ENCODE data around the gene RAB29.
A peak's percentile ranks its signal among the peaks of the same experiment; 100 is the strongest.
"Not testable (repeated sequence)": the region's sequence is repeated elsewhere in the genome, so short reads cannot be mapped to it uniquely, and the experiment has no call there.

Gene RAB29

GRCh38 chr1:205775015-205775716, at the start of gene RAB29:
Gene RAB29 (minus strand): TSS chr1:205775482. CDS start chr1:205774956, 526 bp downstream.
- DNase-seq (ENCODE audit: low spot score): peak; percentile 69

GRCh38 chr1:205824180-205824579, 48.9 kb upstream of the RAB29 start:
- DNase-seq (ENCODE audit: low spot score): no peak

- DNase-seq (ENCODE audit: low spot score): not testable (repeated sequence)
Measured at GRCh38 chr1:205823260-205823659, 48.0 kb upstream of the RAB29 start.

GRCh38 chr1:205822397-205822796, 47.1 kb upstream of the RAB29 start:
- DNase-seq (ENCODE audit: low spot score): no peak

- no peak for DNase-seq (ENCODE audit: low spot score)
Measured at GRCh38 chr1:205817988-205818387, 42.7 kb upstream of the RAB29 start.

- DNase-seq (ENCODE audit: low spot score): no peak
Measured at GRCh38 chr1:205817364-205817763, 42.1 kb upstream of the RAB29 start.

GRCh38 chr1:205813755-205814058, 38.4 kb upstream of the RAB29 start:
- no peak for DNase-seq (ENCODE audit: low spot score)

- peak; percentile 93 for DNase-seq (ENCODE audit: low spot score)
Measured at GRCh38 chr1:205812878-205813754, 37.8 kb upstream of the RAB29 start, which contains the start of gene SLC41A1. Gene SLC41A1 (minus strand): TSS chr1:205813198. CDS start chr1:205810441, 2,757 bp downstream.

- DNase-seq (ENCODE audit: low spot score): peak; percentile 42
Measured at GRCh38 chr1:205812271-205812877, 37.1 kb upstream of the RAB29 start.

- no peak for DNase-seq (ENCODE audit: low spot score)
Measured at GRCh38 chr1:205811660-205812059, 36.4 kb upstream of the RAB29 start.

GRCh38 chr1:205810448-205811157, 35.3 kb upstream of the RAB29 start:
- DNase-seq (ENCODE audit: low spot score): peak; percentile 44

- no peak for DNase-seq (ENCODE audit: low spot score)
Measured at GRCh38 chr1:205809942-205810345, 34.7 kb upstream of the RAB29 start.

- no peak for DNase-seq (ENCODE audit: low spot score)
Measured at GRCh38 chr1:205809469-205809868, 34.2 kb upstream of the RAB29 start.

GRCh38 chr1:205805082-205805711, 29.9 kb upstream of the RAB29 start:
- DNase-seq (ENCODE audit: low spot score): no peak

- no peak for DNase-seq (ENCODE audit: low spot score)
Measured at GRCh38 chr1:205804605-205805004, 29.3 kb upstream of the RAB29 start.

- no peak for DNase-seq (ENCODE audit: low spot score)
Measured at GRCh38 chr1:205803986-205804385, 28.7 kb upstream of the RAB29 start.

- DNase-seq (ENCODE audit: low spot score): no peak
Measured at GRCh38 chr1:205802060-205802459, 26.8 kb upstream of the RAB29 start.

- no peak for DNase-seq (ENCODE audit: low spot score)
Measured at GRCh38 chr1:205800981-205801703, 25.9 kb upstream of the RAB29 start.

- DNase-seq (ENCODE audit: low spot score): no peak
Measured at GRCh38 chr1:205800427-205800826, 25.1 kb upstream of the RAB29 start.

GRCh38 chr1:205798577-205798976, 23.3 kb upstream of the RAB29 start:
- DNase-seq (ENCODE audit: low spot score): no peak

- DNase-seq (ENCODE audit: low spot score): no peak
Measured at GRCh38 chr1:205797168-205797567, 21.9 kb upstream of the RAB29 start.

Measured in HuH-7 (cell line).